ENCODE results near the gene KDM4C.
"Not testable (repeated sequence)": the region's sequence is repeated elsewhere in the genome, so short reads cannot be mapped to it uniquely, and the experiment has no call there.

KDM4C gene
- 72.9 to 199 (median 141) reads per million in 9 experiments for total RNA-seq

DNA sequence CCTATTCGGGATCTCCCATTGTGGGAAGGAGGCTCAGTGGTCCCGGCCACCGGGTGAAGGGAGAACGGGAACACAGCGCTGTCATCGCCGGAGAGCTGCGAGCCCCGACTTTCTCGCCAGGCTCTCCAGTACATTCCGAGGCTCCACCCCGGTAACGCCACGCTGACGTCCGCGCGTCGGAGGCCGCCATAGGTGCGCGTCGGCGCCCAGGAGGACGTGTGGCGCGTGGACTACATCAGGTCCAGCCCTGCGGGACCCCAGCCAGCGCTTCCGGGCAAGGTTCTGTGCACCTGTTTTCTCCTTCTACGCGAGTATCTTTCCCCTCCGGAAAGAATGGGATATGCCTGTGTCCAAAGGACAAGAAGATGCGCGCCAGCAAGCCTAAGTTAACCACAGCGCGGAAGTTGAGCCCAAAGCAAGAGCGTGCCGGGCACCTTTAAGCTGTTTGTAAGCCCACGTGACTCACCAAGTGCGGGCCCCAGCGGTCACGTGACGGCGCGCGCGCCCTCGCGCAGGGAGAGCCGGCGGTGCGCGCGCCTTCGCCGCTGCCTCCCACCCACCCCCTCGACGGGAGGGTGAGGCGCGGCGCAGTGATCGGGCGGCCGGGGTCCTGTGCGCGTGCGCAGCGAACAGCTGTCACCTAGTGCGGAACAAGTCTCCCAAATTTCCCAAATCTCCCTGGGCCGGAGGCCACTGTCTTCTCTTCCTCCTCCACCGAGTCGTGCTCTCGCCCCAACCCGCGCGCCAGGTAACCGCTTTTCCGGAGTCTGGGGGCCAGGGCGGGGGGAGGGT, at the start of gene KDM4C:
TSS of gene KDM4C (plus strand) at position 518 of the 792 bp plus-strand sequence. CDS start 35,016 bp downstream, outside the sequence.
- DNase-seq (peak; percentile 90), ATAC-seq (replicated peaks) (peak; percentile 72)
- H3K27ac Mint-ChIP-seq: peak within 1 kb of the TSS; percentile 99
- peak within 1 kb of the TSS; percentile 92 to 95 for H3K4me3 Mint-ChIP-seq
- no peaks in the 10 kb centered on the region for H3K9me3 Mint-ChIP-seq
- H3K36me3 Mint-ChIP-seq (ENCODE audit: insufficient read depth): peaks cover 43% of the 10 kb centered on the region
- peaks cover 26 to 35% of the 10 kb centered on the region in 2 donors for H3K4me1 Mint-ChIP-seq (ENCODE audit: low read depth in 2 of 2)
- no peaks in the 10 kb centered on the region for H3K27me3 Mint-ChIP-seq

DNA sequence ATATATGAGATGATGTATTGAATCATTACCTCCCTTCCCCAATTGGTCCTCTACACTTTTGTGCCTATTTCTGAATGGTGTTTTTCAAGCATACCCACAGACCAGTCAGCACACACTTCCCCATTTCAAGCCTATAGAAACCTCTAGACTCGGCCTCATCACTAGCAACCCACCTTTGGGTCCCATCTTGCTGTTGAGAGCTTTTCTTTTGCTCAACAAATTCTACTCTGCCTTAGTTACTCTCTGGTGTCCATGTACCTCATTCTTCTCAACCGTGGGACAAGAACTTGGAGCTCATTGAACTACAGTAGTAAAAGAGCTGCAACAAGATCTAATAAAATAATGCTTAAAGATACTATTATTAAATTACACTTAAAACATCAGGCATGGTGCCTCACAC, 49.0 kb upstream of the KDM4C start:
- Mint-ChIP-seq H3K9me3 (no peaks in the 10 kb centered on the region), H3K4me3 (no peak overlapping the region), H3K4me1 (ENCODE audit: low read depth in 2 of 2) (peaks cover 7 to 8% of the 10 kb centered on the region in 2 donors), H3K27me3 (no peaks in the 10 kb centered on the region), H3K27ac (no peak overlapping the region), H3K36me3 (ENCODE audit: insufficient read depth) (peaks cover 7% of the 10 kb centered on the region)
- DNase-seq (no peak), ATAC-seq (replicated peaks) (no peak)

- peaks cover 0 to 4% of the 10 kb centered on the region in 2 donors for H3K4me1 Mint-ChIP-seq (ENCODE audit: low read depth in 2 of 2)
- DNase-seq (no peak), ATAC-seq (replicated peaks) (no peak)
- H3K27me3 Mint-ChIP-seq: no peaks in the 10 kb centered on the region
- no peak overlapping the region for H3K4me3 Mint-ChIP-seq
- H3K36me3 Mint-ChIP-seq (ENCODE audit: insufficient read depth): no peaks in the 10 kb centered on the region
- H3K27ac Mint-ChIP-seq: no peak overlapping the region
- H3K9me3 Mint-ChIP-seq: no peaks in the 10 kb centered on the region
These were observed 46.4 kb upstream of the KDM4C start for GRCh38 chr9:6711403-6711802.

- H3K27me3 Mint-ChIP-seq: no peaks in the 10 kb centered on the region
- H3K27ac Mint-ChIP-seq: no peak overlapping the region
- peaks cover 0 to 8% of the 10 kb centered on the region in 2 donors for H3K4me1 Mint-ChIP-seq (ENCODE audit: low read depth in 2 of 2)
- no peaks in the 10 kb centered on the region for H3K9me3 Mint-ChIP-seq
- DNase-seq (no peak), ATAC-seq (replicated peaks) (no peak)
- no peaks in the 10 kb centered on the region for H3K36me3 Mint-ChIP-seq (ENCODE audit: insufficient read depth)
- no peak overlapping the region for H3K4me3 Mint-ChIP-seq
These were observed 45.7 kb upstream of the KDM4C start for GRCh38 chr9:6712041-6712440.

DNA sequence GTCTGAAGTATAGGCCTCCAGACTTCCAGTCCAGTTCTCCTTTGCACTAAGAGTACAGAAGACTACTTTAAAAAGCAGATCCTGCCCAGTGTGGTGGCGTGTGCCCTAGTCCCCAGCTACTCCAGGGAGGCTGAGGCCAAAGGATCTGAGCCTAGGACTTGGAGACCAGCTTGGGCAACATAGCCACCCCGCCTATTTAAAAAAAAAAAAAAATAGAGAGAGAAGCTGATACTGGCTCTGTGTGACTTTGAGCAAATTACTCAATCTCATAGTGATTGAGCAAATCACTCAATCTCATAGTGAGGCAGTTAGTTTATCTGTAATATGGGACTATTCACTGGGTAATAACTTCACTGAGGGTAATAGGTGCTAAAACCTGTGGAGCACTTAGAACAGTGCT, 43.6 kb upstream of the KDM4C start:
- Mint-ChIP-seq H3K36me3 (ENCODE audit: insufficient read depth) (no peaks in the 10 kb centered on the region), H3K4me1 (ENCODE audit: low read depth in 2 of 2) (peaks cover 0 to 8% of the 10 kb centered on the region in 2 donors), H3K9me3 (no peaks in the 10 kb centered on the region), H3K4me3 (no peak overlapping the region), H3K27me3 (no peaks in the 10 kb centered on the region), H3K27ac (no peak overlapping the region)
- ATAC-seq (replicated peaks) (no peak), DNase-seq (no peak)

DNA sequence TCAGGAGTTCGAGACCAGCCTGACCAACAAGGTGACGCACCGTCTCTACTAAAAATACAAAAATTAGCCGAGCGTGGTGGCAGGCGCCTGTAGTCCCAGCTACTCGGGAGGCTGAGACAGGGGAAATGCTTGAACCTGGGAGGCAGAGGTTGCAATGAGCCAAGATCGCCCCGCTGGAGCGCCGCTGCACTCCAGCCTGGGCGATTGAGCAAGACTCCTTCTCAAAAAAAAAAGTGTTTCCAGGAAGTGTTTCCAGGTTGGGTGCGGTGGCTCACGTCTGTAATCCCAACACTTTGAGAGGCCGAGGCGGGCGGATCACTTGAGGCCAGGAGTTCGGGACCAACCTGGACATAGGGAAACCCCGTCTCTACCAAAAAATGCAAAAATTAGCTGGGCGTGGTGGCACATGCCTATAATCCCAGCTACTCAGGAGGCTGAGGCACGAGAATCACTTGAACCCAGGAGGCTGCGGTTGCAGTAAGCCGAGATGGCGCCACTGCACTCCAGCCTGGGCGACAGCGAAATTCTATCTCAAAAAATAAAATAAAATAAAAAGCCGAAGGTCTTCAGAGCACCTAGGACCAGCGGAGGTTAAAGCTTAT, 42.5 kb upstream of the KDM4C start:
- peak overlapping the region; percentile 80 to 86 for H3K4me3 Mint-ChIP-seq
- H3K36me3 Mint-ChIP-seq (ENCODE audit: insufficient read depth); ATAC-seq (replicated peaks); DNase-seq; H3K4me1 Mint-ChIP-seq (ENCODE audit: low read depth in 2 of 2); H3K9me3 Mint-ChIP-seq; H3K27me3 Mint-ChIP-seq: not testable (repeated sequence)
- H3K27ac Mint-ChIP-seq: peak overlapping the region in 1 of 2 donors; percentile 84

GRCh38 chr9:6715755-6716643, 41.8 kb upstream of the KDM4C start:
- H3K27ac Mint-ChIP-seq: peak overlapping the region; percentile 84
- H3K36me3 Mint-ChIP-seq (ENCODE audit: insufficient read depth): no peaks in the 10 kb centered on the region
- peaks cover 0 to 8% of the 10 kb centered on the region in 2 donors for H3K4me1 Mint-ChIP-seq (ENCODE audit: low read depth in 2 of 2)
- no peaks in the 10 kb centered on the region for H3K27me3 Mint-ChIP-seq
- no peaks in the 10 kb centered on the region for H3K9me3 Mint-ChIP-seq
- H3K4me3 Mint-ChIP-seq: peak overlapping the region; percentile 80 to 86
- ATAC-seq (replicated peaks): peak; percentile 93
- DNase-seq: peak; percentile 40 to 48 (median 45)

GRCh38 chr9:6716766-6717165, 41.0 kb upstream of the KDM4C start:
- no peak for DNase-seq
- Mint-ChIP-seq H3K27ac (peak overlapping the region; percentile 84), H3K4me3 (peak overlapping the region; percentile 80 to 86), H3K4me1 (ENCODE audit: low read depth in 2 of 2) (peaks cover 0 to 8% of the 10 kb centered on the region in 2 donors), H3K36me3 (ENCODE audit: insufficient read depth) (no peaks in the 10 kb centered on the region), H3K27me3 (no peaks in the 10 kb centered on the region), H3K9me3 (no peaks in the 10 kb centered on the region)
- ATAC-seq (replicated peaks): no peak

GRCh38 chr9:6723881-6724420, 33.8 kb upstream of the KDM4C start:
- peaks cover 3% of the 10 kb centered on the region for H3K36me3 Mint-ChIP-seq (ENCODE audit: insufficient read depth)
- DNase-seq (no peak), ATAC-seq (replicated peaks) (no peak)
- no peaks in the 10 kb centered on the region for H3K4me1 Mint-ChIP-seq (ENCODE audit: low read depth in 2 of 2)
- H3K4me3 Mint-ChIP-seq: no peak overlapping the region
- H3K27me3 Mint-ChIP-seq: peaks cover 0 to 10% of the 10 kb centered on the region in 2 donors
- H3K27ac Mint-ChIP-seq: no peak overlapping the region
- H3K9me3 Mint-ChIP-seq: no peaks in the 10 kb centered on the region

DNA sequence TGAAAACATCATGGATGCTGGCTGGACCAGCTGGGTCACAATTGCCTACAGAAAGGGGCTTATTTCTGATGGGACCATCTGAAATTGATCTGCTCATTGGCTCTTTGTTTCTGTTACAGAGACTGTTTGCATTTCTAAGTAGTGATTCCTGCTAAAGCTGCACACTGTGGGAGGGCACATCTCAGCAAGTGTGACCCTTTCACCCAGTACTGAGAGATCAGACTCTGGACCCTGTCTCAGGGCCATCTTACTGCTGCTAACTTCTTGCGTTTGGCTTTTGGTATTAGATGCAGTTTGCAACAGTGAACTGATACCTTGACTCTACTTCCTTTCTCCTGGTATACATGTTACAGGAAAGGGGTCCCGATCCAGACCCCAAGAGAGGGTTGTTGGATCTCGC, 24.5 kb upstream of the KDM4C start:
- ATAC-seq (replicated peaks): no peak
- no peak overlapping the region for H3K27ac Mint-ChIP-seq
- no peaks in the 10 kb centered on the region for H3K36me3 Mint-ChIP-seq (ENCODE audit: insufficient read depth)
- DNase-seq: no peak
- no peaks in the 10 kb centered on the region for H3K4me1 Mint-ChIP-seq (ENCODE audit: low read depth in 2 of 2)
- no peaks in the 10 kb centered on the region for H3K27me3 Mint-ChIP-seq
- H3K4me3 Mint-ChIP-seq: no peak overlapping the region
- no peaks in the 10 kb centered on the region for H3K9me3 Mint-ChIP-seq

DNA sequence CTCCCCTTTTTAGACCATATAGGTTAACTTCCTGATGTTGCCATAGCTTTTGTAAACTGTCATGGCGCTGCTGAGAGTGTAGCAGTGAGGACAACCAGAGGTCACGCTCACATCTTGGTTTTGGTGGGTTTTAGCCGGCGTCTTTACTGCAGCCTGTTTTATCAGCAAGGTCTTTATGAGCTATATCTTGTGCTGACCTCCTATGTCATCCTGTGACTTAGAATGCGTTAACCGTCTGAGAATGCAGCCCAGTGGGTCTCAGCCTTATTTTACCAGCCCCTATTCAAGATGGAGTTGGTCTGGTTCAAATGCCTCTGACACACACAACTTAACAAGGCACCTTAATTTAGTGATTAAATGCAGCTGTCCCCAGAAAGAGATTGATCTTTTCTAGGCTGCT, 23.9 kb upstream of the KDM4C start:
- Mint-ChIP-seq H3K9me3 (no peaks in the 10 kb centered on the region), H3K27ac (no peak overlapping the region), H3K4me3 (no peak overlapping the region), H3K4me1 (ENCODE audit: low read depth in 2 of 2) (no peaks in the 10 kb centered on the region), H3K27me3 (no peaks in the 10 kb centered on the region), H3K36me3 (ENCODE audit: insufficient read depth) (no peaks in the 10 kb centered on the region)
- no peak for DNase-seq
- no peak for ATAC-seq (replicated peaks)

DNA sequence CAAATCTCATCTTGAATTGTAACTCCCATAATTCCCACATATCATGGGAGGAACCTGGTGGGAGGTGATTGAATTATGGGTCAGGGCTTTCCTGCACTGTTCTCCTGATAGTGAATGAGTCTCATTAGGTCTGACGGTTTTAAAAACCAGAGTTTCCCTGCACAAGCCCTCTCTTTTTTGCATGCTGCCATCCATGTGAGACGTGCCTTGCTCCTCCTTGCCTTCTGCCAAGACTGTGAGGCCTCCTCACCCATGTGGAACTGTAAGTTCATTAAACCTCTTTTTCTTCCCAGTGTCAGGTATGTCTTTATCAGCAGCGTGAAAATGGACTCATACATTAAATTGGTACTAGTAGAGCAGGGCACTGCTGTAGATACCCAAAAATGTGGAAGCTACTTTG, 22.4 kb upstream of the KDM4C start:
- no peak for DNase-seq
- Mint-ChIP-seq H3K9me3 (no peaks in the 10 kb centered on the region), H3K4me1 (ENCODE audit: low read depth in 2 of 2) (no peaks in the 10 kb centered on the region), H3K27ac (no peak overlapping the region), H3K4me3 (no peak overlapping the region), H3K27me3 (no peaks in the 10 kb centered on the region), H3K36me3 (ENCODE audit: insufficient read depth) (no peaks in the 10 kb centered on the region)
- no peak for ATAC-seq (replicated peaks)

GRCh38 chr9:6739218-6739617, 18.6 kb upstream of the KDM4C start:
- DNase-seq (no peak), ATAC-seq (replicated peaks) (no peak)
- Mint-ChIP-seq H3K9me3 (no peaks in the 10 kb centered on the region), H3K27ac (no peak overlapping the region), H3K4me3 (no peak overlapping the region), H3K4me1 (ENCODE audit: low read depth in 2 of 2) (no peaks in the 10 kb centered on the region), H3K36me3 (ENCODE audit: insufficient read depth) (no peaks in the 10 kb centered on the region), H3K27me3 (no peaks in the 10 kb centered on the region)

Data from effector memory CD8-positive, alpha-beta T cell (primary cell).